ENCODE measurements around the gene IRX6. TPM values are rescaled to one million over a fixed set of nuclear protein-coding genes. Genes with fewer than 3 reads are reported as not detected.

Gene IRX6
- total RNA-seq, 4 donors from 2014 or later = 0.11 to 1.6 (median 0.17) TPM; not detected in 1

GRCh38 chr16:55324285-55325079 lies 479 bp downstream of the IRX6 start:
- peaks cover 0 to 92% (median 27%) of the 10 kb centered on the region in 4 donors for H3K27me3 ChIP-seq
- no peaks in the 10 kb centered on the region for H3K9me3 ChIP-seq
- DNase-seq (ENCODE audit: extremely low spot score) = no peak
- H3K27ac ChIP-seq (replicated peaks in 1 of 4) = no peak overlapping the region
- WGBS = 2% methylated on average over 40 of the region's 70 CpGs
- H3K4me1 ChIP-seq = peaks cover 6 to 24% (median 21%) of the 10 kb centered on the region in 4 donors
- intact Hi-C loops (cut with DNase I) = no loop called here
- TF ChIP-seq CTCF (IDR thresholded peaks at IDR 0.05) (no peak), EP300 (IDR thresholded peaks at IDR 0.05) (no peak), POLR2AphosphoS5 (IDR thresholded peaks at IDR 0.05) (no peak), POLR2A (IDR thresholded peaks at IDR 0.05; ENCODE audit: low read depth) (no peak)
- no peaks in the 10 kb centered on the region for H3K36me3 ChIP-seq
- H3K4me3 ChIP-seq = peak overlapping the region in 2 of 4 donors; percentile 5 to 26

GRCh38 chr16:55325080-55325447 lies 1.1 kb downstream of the IRX6 start:
- H3K36me3 ChIP-seq = no peaks in the 10 kb centered on the region
- peak overlapping the region in 1 of 4 donors; percentile 14 for H3K4me3 ChIP-seq
- no peaks in the 10 kb centered on the region for H3K9me3 ChIP-seq
- H3K4me1 ChIP-seq = peaks cover 6 to 24% (median 21%) of the 10 kb centered on the region in 4 donors
- whole genome bisulfite sequencing = 5% methylated on average over 10 of the region's 13 CpGs
- no peak overlapping the region for H3K27ac ChIP-seq (replicated peaks in 1 of 4)
- H3K27me3 ChIP-seq = peaks cover 0 to 96% (median 29%) of the 10 kb centered on the region in 4 donors
- DNase-seq (ENCODE audit: extremely low spot score) = no peak
- TF ChIP-seq POLR2AphosphoS5 (IDR thresholded peaks at IDR 0.05) (no peak), CTCF (IDR thresholded peaks at IDR 0.05) (no peak), POLR2A (IDR thresholded peaks at IDR 0.05; ENCODE audit: low read depth) (no peak), EP300 (IDR thresholded peaks at IDR 0.05) (no peak)
- intact Hi-C loops (cut with DNase I) = no loop called here

GRCh38 chr16:55325458-55326109 lies 1.6 kb downstream of the IRX6 start:
- no peaks in the 10 kb centered on the region for H3K9me3 ChIP-seq
- no peak for DNase-seq (ENCODE audit: extremely low spot score)
- no peaks in the 10 kb centered on the region for H3K36me3 ChIP-seq
- 18% methylated on average over 12 of the region's 12 CpGs for WGBS
- peaks cover 0 to 96% (median 32%) of the 10 kb centered on the region in 4 donors for H3K27me3 ChIP-seq
- no peak overlapping the region for H3K27ac ChIP-seq (replicated peaks in 1 of 4)
- TF ChIP-seq POLR2AphosphoS5 (IDR thresholded peaks at IDR 0.05) (no peak), EP300 (IDR thresholded peaks at IDR 0.05) (no peak), POLR2A (IDR thresholded peaks at IDR 0.05; ENCODE audit: low read depth) (no peak), CTCF (IDR thresholded peaks at IDR 0.05) (no peak)
- intact Hi-C loops (cut with DNase I) = no loop called here
- H3K4me3 ChIP-seq = no peak overlapping the region
- peaks cover 6 to 27% (median 21%) of the 10 kb centered on the region in 4 donors for H3K4me1 ChIP-seq

GRCh38 chr16:55326261-55327092 lies 2.5 kb downstream of the IRX6 start:
- intact Hi-C loops (cut with DNase I) = no loop called here
- H3K27ac ChIP-seq (replicated peaks in 1 of 4) = no peak overlapping the region
- WGBS = 5% methylated on average over 19 of the region's 21 CpGs
- H3K4me3 ChIP-seq = no peak overlapping the region
- no peaks in the 10 kb centered on the region for H3K36me3 ChIP-seq
- H3K27me3 ChIP-seq = peaks cover 0 to 97% (median 33%) of the 10 kb centered on the region in 4 donors
- DNase-seq (ENCODE audit: extremely low spot score) = no peak
- H3K9me3 ChIP-seq = no peaks in the 10 kb centered on the region
- H3K4me1 ChIP-seq = peaks cover 6 to 36% (median 30%) of the 10 kb centered on the region in 4 donors
- TF ChIP-seq CTCF (IDR thresholded peaks at IDR 0.05) (no peak), POLR2AphosphoS5 (IDR thresholded peaks at IDR 0.05) (no peak), POLR2A (IDR thresholded peaks at IDR 0.05; ENCODE audit: low read depth) (no peak)

All from esophagus muscularis mucosa (tissue), 4 donors.